ENCODE results near the gene SULT1B1. TPM values are rescaled to one million over a fixed set of nuclear protein-coding genes. Genes with fewer than 3 reads are reported as not detected.

SULT1B1 gene
- total and polyA plus RNA-seq, 2 of the 8 experiments (the other 6 are each of a cell fraction or from before 2014, with no cell fraction given), result not detected

DNA sequence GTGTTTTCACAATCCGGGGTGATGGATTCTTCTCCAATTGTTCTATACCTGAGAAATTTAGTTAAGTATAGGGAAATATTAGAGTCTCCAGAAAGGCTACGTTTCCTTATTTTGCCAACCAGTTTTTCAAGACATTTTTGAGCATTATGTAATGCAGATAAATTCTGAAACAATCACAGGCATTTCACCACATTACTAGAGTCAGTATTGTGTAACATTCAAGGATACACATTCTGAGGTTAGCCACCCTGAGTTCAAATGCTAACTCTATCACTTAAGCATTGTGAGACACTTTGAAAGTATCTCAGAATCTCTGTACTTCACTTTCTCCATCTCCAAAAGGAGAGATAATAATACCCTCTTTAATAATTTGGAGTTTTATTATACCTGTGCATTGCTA, 10.6 kb downstream of the SULT1B1 start:
- TF ChIP-seq ZNF274 (IDR thresholded peaks at IDR 0.05; ENCODE audit: borderline replicate concordance, extremely low read depth, low read length), result no peak
- TF ChIP-seq SIRT6 (IDR thresholded peaks at IDR 0.05; ENCODE audit: low read length), result no peak
- no peak for TF ChIP-seq NRF1 (IDR thresholded peaks at IDR 0.05; ENCODE audit: low read depth, low read length)
- Histone ChIP-seq H4K8ac (ENCODE audit: extremely low read depth, insufficient read depth, low read length) (no peak overlapping the region), H3K9ac (replicated peaks in 1 of 4; ENCODE audit: extremely low read depth in 1 of 4, low read depth in 3 of 4, low read length in 3 of 4) (no peak overlapping the region), H4K5ac (ENCODE audit: insufficient read length, low read depth, low read length) (no peak overlapping the region), H2BK20ac (ENCODE audit: low read length) (no peak overlapping the region), H3K36me3 (ENCODE audit: control insufficient read depth in 2 of 4, insufficient read depth in 4 of 4, low read length in 3 of 4) (no peaks in the 10 kb centered on the region), H3K23me2 (ENCODE audit: low read depth, low read length) (no peaks in the 10 kb centered on the region), H2BK120ac (replicated peaks; ENCODE audit: low read depth, low read length) (no peak overlapping the region), H3K79me1 (ENCODE audit: low read depth, low read length) (no peaks in the 10 kb centered on the region), H3K56ac (replicated peaks; ENCODE audit: insufficient read length, low read depth, low read length) (no peak overlapping the region), H3K4me1 (replicated peaks in 1 of 4; ENCODE audit: control insufficient read depth in 3 of 4, insufficient read depth in 4 of 4, low read length in 3 of 4) (no peaks in the 10 kb centered on the region), H3K79me2 (ENCODE audit: control insufficient read depth in 1 of 2, insufficient read depth in 2 of 2, low read length in 2 of 2) (no peaks in the 10 kb centered on the region), H4K91ac (replicated peaks; ENCODE audit: insufficient read length, low read length) (no peak overlapping the region), H3K9me3 (ENCODE audit: insufficient read depth in 2 of 2, low read depth in 1 of 2, low read length in 1 of 2) (no peaks in the 10 kb centered on the region), H4K20me1 (replicated peaks in 1 of 2; ENCODE audit: control insufficient read depth in 1 of 2, insufficient read depth in 2 of 2, low read length in 2 of 2) (no peaks in the 10 kb centered on the region), H3K14ac (ENCODE audit: insufficient read length) (no peak overlapping the region), H3K18ac (ENCODE audit: extremely low read depth, low read length) (no peak overlapping the region), H2AK5ac (ENCODE audit: low read depth, low read length) (no peak overlapping the region), H3K4ac (replicated peaks; ENCODE audit: insufficient read length, low read depth, low read length) (no peak overlapping the region), H3K4me3 (ENCODE audit: extremely low read depth in 1 of 4, insufficient read depth in 2 of 4, low read depth in 3 of 4, low read length in 4 of 4) (no peak overlapping the region), H3K27ac (ENCODE audit: low read depth, low read length) (no peak overlapping the region), H2AFZ (ENCODE audit: low read length) (no peak overlapping the region), H2BK12ac (ENCODE audit: low read depth, low read length) (no peak overlapping the region), H2BK5ac (ENCODE audit: low read depth, low read length) (no peak overlapping the region), H3K27me3 (replicated peaks in 1 of 4; ENCODE audit: control insufficient read depth in 3 of 4, extremely low read depth in 1 of 4, insufficient read depth in 3 of 4, low read length in 3 of 4) (peaks cover 0 to 1% (median 0%) of the 10 kb centered on the region in 4 experiments; a peak in 1 of 7 replicates), H2BK15ac (ENCODE audit: low read length) (no peak overlapping the region), H3K4me2 (ENCODE audit: insufficient read depth in 1 of 2, low read depth in 2 of 2, low read length in 2 of 2) (no peak overlapping the region), H3K23ac (ENCODE audit: insufficient read length) (no peak overlapping the region)
- CTCF ChIA-PET (ENCODE audit: partially characterized antibody), result no interaction called here
- DNase-seq (ENCODE audit: low read depth in 1 of 2, low spot score in 2 of 2) (no peak), FAIRE-seq (no peak)
- POLR2A ChIA-PET (ENCODE audit: partially characterized antibody), result no interaction called here
- 89% methylated on average over 2 of the region's 2 CpGs; no CpG with 5 or more reads in 1 of the 2 experiments for WGBS, 2 experiments (ENCODE audit: extremely low coverage in 1 of 2, insufficient coverage in 1 of 2, insufficient read length in 1 of 2, insufficient replicate concordance in 2 of 2, low coverage in 1 of 2, low lambda C conversion rate in 2 of 2, missing lambda C conversion rate in 1 of 2)
